Esophagus muscularis mucosa (tissue), 4 donors: ENCODE results near the gene C1QL4. TPM values are rescaled to one million over a fixed set of nuclear protein-coding genes. Genes with fewer than 3 reads are reported as not detected.

Source experiments
- DNase-seq: peaks from one replicate; pipeline ENCODE4 v3.0.0-alpha.2; 2017; ENCODE audit errors: extremely low spot score
- H3K27ac ChIP-seq, 4 donors: fragments of 200-600 bp; sonication (generic); replicated peaks in 1 of 4; 1 replicate in 3 of 4; 2 replicates in 1 of 4; pipeline ENCODE4 v1.5.1; 2016 to 2019; ENCODE audit warnings: mild to moderate bottlenecking in 1 of 4
- H3K27me3 ChIP-seq, 4 donors: fragments of 200-600 bp; sonication (generic); one replicate each; pipeline versions ENCODE4 v1.5.1 to v1.6.0; 2016 to 2019
- H3K36me3 ChIP-seq, 4 donors: fragments of 200-600 bp; sonication (generic); one replicate each; pipeline ENCODE4 v1.5.1; 2016 to 2019
- H3K4me1 ChIP-seq, 4 donors: fragments of 200-600 bp; sonication (generic); one replicate each; pipeline ENCODE4 v1.5.1; 2016 to 2019
- H3K4me3 ChIP-seq, 4 donors: fragments of 200-600 bp; sonication (generic); 1 replicate in 2 of 4; 2 replicates in 2 of 4; pipeline ENCODE4 v1.5.1; 2016 to 2019; ENCODE audit warnings: mild to moderate bottlenecking in 4 of 4, moderate library complexity in 1 of 4
- H3K9me3 ChIP-seq, 4 donors: fragments of 200-600 bp; sonication (generic); 1 replicate in 3 of 4; 2 replicates in 1 of 4; pipeline ENCODE4 v1.5.1; 2016 to 2019
- EP300 ChIP-seq: sonication (generic); formaldehyde crosslinking; IDR thresholded peaks from one replicate; pipeline ENCODE4 v1.6.1; 2017; ENCODE audit warnings: antibody characterized with exemption
- POLR2A ChIP-seq: fragments of 450-650 bp; IDR thresholded peaks from one replicate; pipeline ENCODE4 v1.6.1; 2017; ENCODE audit warnings: antibody characterized with exemption, moderate library complexity, mild to moderate bottlenecking, low read depth
- POLR2AphosphoS5 ChIP-seq, 2 donors: sonication (generic); formaldehyde crosslinking; IDR thresholded peaks; one replicate each; pipeline ENCODE4 v1.6.1; 2017; ENCODE audit warnings: antibody characterized with exemption in 2 of 2
- WGBS: methylation state at CpG from one replicate; pipeline ENCODE4 v1.1.5; 2018; 5-methylcytosine and 5-hydroxymethylcytosine counted together
- intact Hi-C: fragments of 100-400 bp; cut with DNase I; formaldehyde crosslinking; loops from one replicate; pipeline ENCODE4 v1.15.1; 2023
- total RNA-seq, 4 donors: library from RNA; depleted of rRNA; stranded (reverse); fragments of >200 nt; gene quantifications; one replicate each; pipeline versions ENCODE4 v1.1.0 to v1.2.1, GENCODE V29; 2016
- TF ChIP-seq, protein P1 (sequence below), 3 experiments: fragments of 200-600 bp in 2 of 3; fragments of 450-650 bp in 1 of 3; sonication (generic) in 2 of 3; IDR thresholded peaks; one replicate each; pipeline ENCODE4 v1.5.1; 2017 to 2019; ENCODE audit warnings: antibody characterized with exemption in 3 of 3, mild to moderate bottlenecking in 2 of 3, moderate library complexity in 1 of 3

Gene C1QL4
- total RNA-seq, 4 donors from 2014 or later, result not detected

- TF ChIP-seq, protein P1, sequence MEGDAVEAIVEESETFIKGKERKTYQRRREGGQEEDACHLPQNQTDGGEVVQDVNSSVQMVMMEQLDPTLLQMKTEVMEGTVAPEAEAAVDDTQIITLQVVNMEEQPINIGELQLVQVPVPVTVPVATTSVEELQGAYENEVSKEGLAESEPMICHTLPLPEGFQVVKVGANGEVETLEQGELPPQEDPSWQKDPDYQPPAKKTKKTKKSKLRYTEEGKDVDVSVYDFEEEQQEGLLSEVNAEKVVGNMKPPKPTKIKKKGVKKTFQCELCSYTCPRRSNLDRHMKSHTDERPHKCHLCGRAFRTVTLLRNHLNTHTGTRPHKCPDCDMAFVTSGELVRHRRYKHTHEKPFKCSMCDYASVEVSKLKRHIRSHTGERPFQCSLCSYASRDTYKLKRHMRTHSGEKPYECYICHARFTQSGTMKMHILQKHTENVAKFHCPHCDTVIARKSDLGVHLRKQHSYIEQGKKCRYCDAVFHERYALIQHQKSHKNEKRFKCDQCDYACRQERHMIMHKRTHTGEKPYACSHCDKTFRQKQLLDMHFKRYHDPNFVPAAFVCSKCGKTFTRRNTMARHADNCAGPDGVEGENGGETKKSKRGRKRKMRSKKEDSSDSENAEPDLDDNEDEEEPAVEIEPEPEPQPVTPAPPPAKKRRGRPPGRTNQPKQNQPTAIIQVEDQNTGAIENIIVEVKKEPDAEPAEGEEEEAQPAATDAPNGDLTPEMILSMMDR (IDR thresholded peaks at IDR 0.05), result no peak
- TF ChIP-seq EP300 (no peak), POLR2AphosphoS5 (IDR thresholded peaks at IDR 0.05) (no peak), POLR2A (no peak)
- 94% methylated on average over 2 of the region's 2 CpGs for WGBS
- H3K4me1 ChIP-seq, result peaks cover 13 to 23% (median 16%) of the 10 kb centered on the region in 4 donors
- DNase-seq, result no peak
- H3K4me3 ChIP-seq, result no peak overlapping the region
- intact Hi-C loops, result no loop called here
- no peaks in the 10 kb centered on the region for H3K9me3 ChIP-seq
- no peak overlapping the region for H3K27ac ChIP-seq
- no peaks in the 10 kb centered on the region for H3K36me3 ChIP-seq
- H3K27me3 ChIP-seq, result peaks cover 0 to 40% (median 7%) of the 10 kb centered on the region in 4 donors
These were observed 9.1 kb downstream of the C1QL4 start for GRCh38 chr12:49327887-49328286.

DNA sequence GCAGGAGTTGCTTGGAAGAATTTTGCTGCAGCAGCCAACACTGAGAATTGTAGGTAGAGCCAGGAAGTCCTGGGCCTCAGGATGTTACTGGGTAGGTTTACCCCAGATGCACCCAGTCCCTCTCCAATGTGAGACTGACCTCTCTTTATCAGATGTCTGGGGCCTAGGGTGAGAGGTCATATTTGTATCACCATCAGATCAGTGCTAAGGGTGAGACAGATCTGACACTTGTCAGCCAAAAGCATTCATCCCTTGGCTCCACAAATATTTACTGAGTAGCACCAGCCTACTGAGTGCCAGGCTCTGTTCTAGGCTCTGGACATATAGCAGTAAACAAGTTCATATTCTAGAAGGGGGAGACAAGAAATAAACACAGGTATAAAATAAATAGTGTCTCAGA, 9.6 kb downstream of the C1QL4 start:
- TF ChIP-seq POLR2A (no peak), EP300 (no peak), POLR2AphosphoS5 (IDR thresholded peaks at IDR 0.05) (no peak)
- TF ChIP-seq, protein P1 (IDR thresholded peaks at IDR 0.05), result no peak
- intact Hi-C loops, result no loop called here

DNA sequence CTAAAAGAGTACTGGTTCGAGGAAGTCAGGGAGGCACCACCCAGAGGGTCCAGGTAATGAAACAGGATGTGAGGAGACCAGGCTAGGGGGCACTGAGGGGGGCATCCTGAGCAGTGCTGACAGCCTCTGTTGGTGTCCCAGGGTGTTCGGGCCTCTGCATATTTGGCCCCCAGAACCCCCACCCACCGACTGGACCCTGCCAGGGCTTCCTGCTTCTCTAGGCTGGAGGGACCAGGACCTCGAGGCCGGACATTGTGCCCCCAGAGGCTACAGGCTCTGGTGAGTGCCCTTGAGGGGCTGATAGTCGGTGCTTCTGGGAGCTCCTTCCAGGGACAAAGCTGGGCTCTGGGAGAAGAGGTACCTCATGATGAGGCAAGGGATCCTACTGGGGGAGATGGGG, 11.4 kb downstream of the C1QL4 start:
- H3K36me3 ChIP-seq, result no peaks in the 10 kb centered on the region
- 89% methylated on average over 5 of the region's 6 CpGs for WGBS
- H3K4me1 ChIP-seq, result peaks cover 12 to 19% (median 14%) of the 10 kb centered on the region in 4 donors
- no peak overlapping the region for H3K4me3 ChIP-seq
- DNase-seq, result no peak
- H3K27me3 ChIP-seq, result peaks cover 0 to 17% (median under 1%) of the 10 kb centered on the region in 4 donors
- H3K27ac ChIP-seq, result no peak overlapping the region
- TF ChIP-seq POLR2AphosphoS5 (IDR thresholded peaks at IDR 0.05), result no peak
- no peak for TF ChIP-seq EP300
- no peak for TF ChIP-seq POLR2A
- TF ChIP-seq, protein P1 (IDR thresholded peaks at IDR 0.05), result no peak
- intact Hi-C loops, result no loop called here
- no peaks in the 10 kb centered on the region for H3K9me3 ChIP-seq

More for the DNA sequence above, 9.6 kb downstream of the C1QL4 start:
- Histone ChIP-seq H3K27ac (no peak overlapping the region), H3K27me3 (peaks cover 0 to 35% (median 2%) of the 10 kb centered on the region in 4 donors), H3K4me3 (no peak overlapping the region), H3K4me1 (peaks cover 15 to 21% (median 16%) of the 10 kb centered on the region in 4 donors), H3K9me3 (no peaks in the 10 kb centered on the region), H3K36me3 (no peaks in the 10 kb centered on the region)
- no peak for DNase-seq

DNA sequence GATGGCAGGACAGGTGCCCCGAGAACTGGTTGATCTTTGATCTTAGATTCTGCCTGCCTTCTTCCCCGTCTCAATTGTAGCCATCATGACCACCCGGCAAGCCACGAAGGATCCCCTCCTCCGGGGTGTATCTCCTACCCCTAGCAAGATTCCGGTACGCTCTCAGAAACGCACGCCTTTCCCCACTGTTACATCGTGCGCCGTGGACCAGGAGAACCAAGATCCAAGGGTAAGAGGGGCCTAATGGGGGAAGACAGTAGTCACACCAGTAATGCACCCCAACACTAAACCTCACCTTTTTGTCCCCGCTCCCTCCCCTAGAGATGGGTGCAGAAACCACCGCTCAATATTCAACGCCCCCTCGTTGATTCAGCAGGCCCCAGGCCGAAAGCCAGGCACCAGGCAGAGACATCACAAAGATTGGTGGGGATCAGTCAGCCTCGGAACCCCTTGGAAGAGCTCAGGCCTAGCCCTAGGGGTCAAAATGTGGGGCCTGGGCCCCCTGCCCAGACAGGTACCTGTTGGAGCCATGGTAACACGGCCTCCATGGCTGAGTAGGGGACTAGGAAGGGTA, 13.4 kb downstream of the C1QL4 start:
- intact Hi-C loops, result no loop called here
- Histone ChIP-seq H3K4me1 (peaks cover 12 to 19% (median 14%) of the 10 kb centered on the region in 4 donors), H3K36me3 (no peaks in the 10 kb centered on the region), H3K27me3 (no peaks in the 10 kb centered on the region), H3K9me3 (no peaks in the 10 kb centered on the region), H3K4me3 (peak overlapping the region; percentile 59 to 77 (median 68)), H3K27ac (no peak overlapping the region)
- WGBS, result 6% methylated on average over 19 of the region's 19 CpGs
- DNase-seq, result no peak
- TF ChIP-seq EP300, result no peak
- no peak for TF ChIP-seq POLR2A
- no peak for TF ChIP-seq POLR2AphosphoS5 (IDR thresholded peaks at IDR 0.05)
- TF ChIP-seq, protein P1 (IDR thresholded peaks at IDR 0.05), result no peak
